GF-D8 (cell line): ENCODE results near the gene KCNE2.

Experiments used
- DNase-seq: peaks from one replicate; lab custom pipeline; 2025; lab: John Stamatoyannopoulos, UW

KCNE2 gene, protein sequence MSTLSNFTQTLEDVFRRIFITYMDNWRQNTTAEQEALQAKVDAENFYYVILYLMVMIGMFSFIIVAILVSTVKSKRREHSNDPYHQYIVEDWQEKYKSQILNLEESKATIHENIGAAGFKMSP

DNA sequence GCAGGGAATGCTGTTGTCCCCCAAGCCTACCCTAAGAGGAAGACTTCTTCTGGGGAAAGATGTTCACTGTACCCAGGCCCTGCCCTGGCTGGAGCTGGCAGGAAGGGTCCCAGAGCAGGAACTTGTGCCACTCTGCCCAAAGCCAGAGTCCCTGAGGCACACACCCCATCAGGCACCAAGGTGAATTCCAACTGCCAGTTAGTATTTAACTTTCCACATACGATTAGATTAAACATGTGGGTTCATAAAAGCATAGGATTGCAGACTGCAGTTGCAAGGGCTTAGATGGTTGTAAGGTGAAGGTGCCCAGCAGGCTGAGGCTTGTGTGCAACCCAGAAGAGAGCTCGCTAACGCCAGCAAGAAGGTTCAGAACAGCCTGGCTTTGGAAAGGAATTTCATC, at the start of gene KCNE2:
Gene KCNE2, plus strand, starts transcription at position 274 of the 400 bp plus-strand sequence. CDS start 6,473 bp downstream, outside the sequence.
- DNase-seq: no peak

GRCh38 chr21:34319585-34319984, 44.2 kb upstream of the KCNE2 start:
- DNase-seq: no peak

GRCh38 chr21:34320011-34320410, 43.8 kb upstream of the KCNE2 start:
- DNase-seq: no peak

- DNase-seq: no peak
Observed at GRCh38 chr21:34330055-34330454, 33.8 kb upstream of the KCNE2 start.

- DNase-seq: no peak
Observed at GRCh38 chr21:34331726-34332125, 32.1 kb upstream of the KCNE2 start.

DNA sequence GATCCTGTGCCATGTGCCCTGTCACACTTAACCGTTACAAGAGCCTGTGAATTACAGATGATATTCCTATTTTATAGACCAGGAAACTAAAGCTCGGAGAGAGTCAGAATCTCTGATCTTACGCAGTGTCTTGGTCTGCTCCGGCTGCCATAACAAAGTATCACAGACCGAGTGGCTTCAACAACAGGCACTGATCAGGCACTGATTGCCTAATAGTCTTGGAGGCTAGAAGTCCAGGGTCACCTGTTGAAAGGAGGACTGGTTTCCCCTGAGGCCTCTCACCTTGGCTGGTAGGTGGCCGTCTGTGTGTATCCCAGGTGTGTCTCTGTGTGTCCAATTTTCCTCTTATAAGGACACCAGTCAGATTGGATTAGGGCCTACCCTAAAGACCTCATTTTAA, 31.5 kb upstream of the KCNE2 start:
- DNase-seq: no peak

DNA sequence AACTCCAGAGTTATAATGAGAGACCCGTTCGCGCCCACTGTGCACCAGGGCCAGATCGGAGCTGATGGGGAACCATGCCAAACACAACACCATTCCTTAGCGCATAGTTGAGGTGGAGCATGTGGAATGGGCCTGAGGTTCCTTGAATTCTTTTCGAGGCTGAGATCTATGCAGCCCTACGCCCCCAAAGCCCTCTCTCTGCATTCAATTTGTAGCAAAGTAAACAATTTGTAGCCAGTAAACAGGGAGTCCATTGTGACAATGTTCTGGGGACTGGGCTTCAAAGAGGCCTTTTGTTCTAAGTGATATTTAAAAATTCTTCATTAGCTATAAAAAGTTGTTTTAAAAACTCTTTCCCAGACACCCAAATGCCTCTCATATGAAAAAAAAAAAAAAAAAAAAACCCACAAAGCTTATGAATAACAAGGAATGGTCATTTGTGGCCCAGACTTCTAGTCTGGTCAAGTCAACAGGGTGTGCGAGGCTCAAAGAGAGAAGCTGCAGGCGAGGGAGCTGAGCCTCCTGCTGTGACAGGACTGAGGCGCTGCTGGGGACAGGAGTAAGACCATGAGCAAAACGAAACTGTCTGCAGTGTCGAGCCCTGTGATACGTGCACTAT, 30.6 kb upstream of the KCNE2 start:
- no peak for DNase-seq

- no peak for DNase-seq
Observed at GRCh38 chr21:34335316-34335715, 28.5 kb upstream of the KCNE2 start.

- DNase-seq: no peak
Observed at GRCh38 chr21:34336245-34336644, 27.6 kb upstream of the KCNE2 start.

DNA sequence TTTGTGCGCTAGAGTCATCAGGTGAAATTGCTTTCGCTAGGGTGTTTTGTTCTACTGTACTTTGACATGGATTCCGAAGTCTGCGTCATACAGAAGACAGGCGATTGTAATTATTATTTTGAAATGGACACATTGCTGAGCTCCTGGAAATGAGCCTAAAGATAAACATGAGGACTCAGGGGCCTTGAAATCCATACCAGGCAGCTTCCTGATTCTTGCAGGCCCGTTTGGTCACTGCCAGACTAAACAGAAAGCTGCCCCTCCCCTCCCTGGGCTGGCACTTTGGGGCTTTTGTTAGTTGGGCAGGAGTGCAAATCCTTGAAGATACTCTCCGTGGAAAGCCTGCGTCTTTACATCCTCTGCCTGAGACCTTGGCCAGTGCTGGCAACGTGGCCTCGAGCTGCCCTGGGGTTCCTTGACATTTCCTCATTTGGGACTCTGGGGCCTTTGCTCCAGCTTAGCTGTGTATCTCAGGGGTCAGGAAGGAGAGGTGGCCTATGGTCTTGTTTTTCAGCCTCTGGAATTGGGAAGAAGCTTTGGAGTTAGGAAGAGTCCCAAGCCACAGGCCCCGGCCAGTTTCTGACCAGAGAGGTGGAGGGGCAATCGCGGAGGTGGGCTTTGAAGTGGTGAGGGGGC, 26.9 kb upstream of the KCNE2 start:
- no peak for DNase-seq

DNA sequence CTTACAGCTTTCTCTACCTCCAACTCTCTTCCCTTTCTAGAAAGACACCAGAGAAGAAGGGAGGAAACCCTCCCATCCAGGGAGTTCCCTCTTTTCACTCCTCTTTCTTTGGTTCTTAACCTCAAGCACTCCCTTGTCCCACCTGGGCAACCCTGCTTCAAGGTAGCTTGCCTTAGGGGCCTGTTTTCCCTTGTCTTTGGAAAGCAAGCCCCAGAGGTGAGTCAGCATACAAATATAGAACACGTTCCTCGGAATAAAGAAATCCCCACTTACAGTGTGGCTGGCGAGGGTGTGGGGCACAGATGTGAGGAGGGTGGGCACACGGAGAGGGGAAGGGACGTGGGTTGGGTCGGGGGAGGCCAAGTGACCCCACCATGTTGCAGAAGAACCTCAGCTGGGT, 26.1 kb upstream of the KCNE2 start:
- no peak for DNase-seq

- no peak for DNase-seq
Observed at GRCh38 chr21:34338226-34338625, 25.6 kb upstream of the KCNE2 start.

GRCh38 chr21:34340061-34340460, 23.7 kb upstream of the KCNE2 start:
- DNase-seq: no peak

DNA sequence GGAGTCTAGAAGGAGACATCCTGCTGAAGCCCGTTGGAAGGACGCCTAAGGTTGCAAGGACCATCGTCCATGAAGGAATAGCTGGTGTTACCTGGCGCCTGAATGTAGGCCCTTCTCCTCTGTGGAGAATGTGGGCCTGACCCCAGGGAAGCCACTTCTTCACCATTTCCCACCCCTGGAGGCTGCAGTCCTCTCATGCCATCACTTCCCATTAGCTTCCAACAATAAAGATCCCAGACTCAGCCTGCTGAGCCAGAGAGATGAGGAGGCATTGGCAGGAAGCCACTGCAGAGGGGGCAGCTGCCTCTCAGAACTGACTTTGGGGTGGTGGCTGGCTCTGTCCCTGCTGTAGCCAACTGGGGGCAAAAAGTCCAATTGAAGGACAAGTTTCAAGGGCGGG, 21.3 kb upstream of the KCNE2 start:
- DNase-seq: no peak

DNA sequence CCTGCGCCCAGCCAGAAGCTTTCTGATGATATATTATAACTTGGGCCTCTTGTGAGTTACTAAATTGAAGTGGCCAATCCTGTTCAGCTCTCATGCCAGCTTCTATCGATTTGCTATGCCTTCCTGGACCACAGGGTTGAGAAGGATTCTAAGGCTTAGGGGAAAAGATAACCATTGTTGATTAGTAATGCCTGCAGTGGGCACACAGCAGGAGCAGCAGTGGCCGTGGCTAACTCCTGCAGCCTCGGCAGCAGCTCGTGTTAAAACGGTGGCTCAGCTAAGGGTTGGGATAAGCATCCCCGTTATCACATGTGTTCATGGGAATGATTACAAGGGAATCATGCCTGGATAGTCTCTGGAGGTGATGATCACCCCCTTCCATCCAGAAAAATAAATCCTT, 20.5 kb upstream of the KCNE2 start:
- DNase-seq: no peak

GRCh38 chr21:34343838-34344381, 19.9 kb upstream of the KCNE2 start:
- DNase-seq: no peak

GRCh38 chr21:34344584-34344983, 19.2 kb upstream of the KCNE2 start:
- no peak for DNase-seq

DNA sequence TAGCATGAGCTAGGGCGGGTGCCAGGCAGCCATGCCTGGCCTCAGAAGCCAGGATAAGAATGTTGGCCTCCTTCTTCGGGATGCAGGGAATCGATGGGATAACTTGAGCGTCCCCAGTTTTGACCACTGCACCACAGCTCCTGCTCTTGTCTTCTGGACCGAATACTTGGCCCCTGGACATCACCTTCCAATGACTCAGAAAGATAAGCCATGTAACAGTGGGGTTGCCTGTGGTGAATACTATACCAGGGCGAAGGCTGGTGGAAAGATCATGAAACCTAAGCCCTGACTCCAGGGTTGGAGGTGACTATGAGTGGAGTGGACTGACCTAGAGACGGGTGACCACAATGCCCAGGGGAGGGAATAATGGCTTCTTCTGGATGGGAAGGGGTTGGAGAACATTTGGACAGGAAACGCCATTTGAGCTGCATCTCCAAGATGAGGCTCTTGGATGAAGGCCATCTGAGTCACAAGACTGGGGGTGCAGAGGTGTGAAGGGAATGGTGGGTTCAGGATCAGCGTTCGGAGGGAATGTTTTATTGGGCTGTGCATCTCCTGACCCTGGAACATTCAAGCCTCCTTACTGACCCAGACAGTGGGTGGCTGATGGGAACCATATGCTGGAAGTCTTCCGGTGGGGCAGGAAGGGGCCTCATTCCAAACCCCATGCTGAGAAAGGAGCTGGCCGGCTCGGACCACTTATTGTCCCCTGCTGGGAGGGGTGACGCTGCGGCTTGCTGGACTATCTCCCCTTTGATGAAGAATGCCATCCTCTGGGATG, 18.5 kb upstream of the KCNE2 start:
- no peak for DNase-seq

DNA sequence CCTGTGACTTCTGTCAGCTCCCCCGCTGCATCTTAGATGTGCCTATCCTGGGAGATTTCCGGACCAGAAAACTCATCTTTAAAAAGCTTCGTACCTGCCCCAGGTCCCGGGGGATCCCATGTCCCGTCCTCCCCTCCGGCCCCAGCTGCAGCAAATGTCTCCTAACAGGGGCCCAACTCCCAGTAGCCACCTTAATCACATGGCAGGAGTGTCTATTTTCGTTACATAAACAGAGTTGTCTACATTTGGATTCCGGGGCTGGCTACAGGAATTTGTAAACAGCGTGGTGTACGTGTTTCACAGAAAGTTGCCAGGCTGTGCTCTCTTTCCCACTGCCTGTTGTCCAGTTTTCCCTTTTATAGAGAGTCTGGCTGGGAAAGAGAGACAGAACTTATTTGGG, 17.9 kb upstream of the KCNE2 start:
- no peak for DNase-seq

- no peak for DNase-seq
Observed at GRCh38 chr21:34348890-34349519, 14.8 kb upstream of the KCNE2 start.

- DNase-seq: no peak
Observed at GRCh38 chr21:34351786-34352241, 12.0 kb upstream of the KCNE2 start.

DNA sequence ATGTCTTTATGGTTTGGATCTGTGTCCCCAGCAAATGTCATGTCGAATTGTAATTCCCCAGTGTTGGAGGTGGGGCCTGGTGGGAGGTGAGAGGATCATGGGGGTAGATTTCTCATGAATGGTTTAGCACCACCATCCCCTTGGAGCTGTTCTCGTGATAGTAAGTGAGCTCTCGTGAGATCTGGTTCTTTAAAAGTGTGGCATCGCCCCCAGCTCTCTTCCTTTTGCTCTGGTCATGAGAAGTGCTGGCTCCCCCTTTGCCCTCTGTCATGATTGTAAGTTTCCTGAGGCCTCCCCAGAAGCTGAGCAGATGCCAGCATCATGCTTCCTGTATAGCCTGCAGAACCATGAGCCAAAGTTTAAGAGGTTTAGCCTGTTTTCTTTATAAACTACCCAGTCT, 11.2 kb upstream of the KCNE2 start:
- no peak for DNase-seq
